ENCODE measurements around the gene SHISA6.

- no peak for TF ChIP-seq POLR2A (IDR thresholded peaks at IDR 0.05)
- TF ChIP-seq CTCF (IDR thresholded peaks at IDR 0.05), result no peak
Observed at GRCh38 chr17:11438673-11439072, 197.7 kb downstream of the SHISA6 start.
